Testis (tissue), 3 donors: ENCODE measurements around the gene SPACA5. TPM values are rescaled to one million over a fixed set of nuclear protein-coding genes. Genes with fewer than 3 reads are reported as not detected.
A peak's percentile ranks its signal among the peaks of the same experiment; 100 is the strongest.
"Not testable (repeated sequence)": the region's sequence is repeated elsewhere in the genome, so short reads cannot be mapped to it uniquely, and the experiment has no call there.

ENCODE experiments used
- DNase-seq: peaks from one replicate; pipeline ENCODE4 v3.0.0-alpha.2; 2019
- H3K27ac ChIP-seq, 2 donors: fragments of 200-600 bp; sonication (generic); one replicate each; pipeline ENCODE4 v1.5.1; 2019
- H3K27me3 ChIP-seq: fragments of 200-600 bp; sonication (generic); one replicate; pipeline ENCODE4 v1.5.1; 2019
- H3K36me3 ChIP-seq: fragments of 200-600 bp; sonication (generic); one replicate; pipeline ENCODE4 v1.5.1; 2017; ENCODE audit warnings: low read depth; ENCODE audit errors: missing control alignments
- H3K4me1 ChIP-seq: fragments of 200-600 bp; sonication (generic); one replicate; pipeline ENCODE4 v1.5.1; 2019
- H3K4me3 ChIP-seq, 2 donors: fragments of 200-600 bp; sonication (generic); one replicate each; pipeline ENCODE4 v1.5.1; 2017 to 2019
- H3K9me3 ChIP-seq: fragments of 200-600 bp; sonication (generic); one replicate; pipeline ENCODE4 v1.5.1; 2017
- CTCF ChIP-seq, 3 experiments: fragments of 450-650 bp in 2 of 3; fragments of 200-600 bp in 1 of 3; sonication (generic) in 1 of 3; IDR thresholded peaks; one replicate each; pipeline ENCODE4 v1.5.1; 2016 to 2019; ENCODE audit warnings: antibody characterized with exemption in 3 of 3, mild to moderate bottlenecking in 2 of 3, moderate library complexity in 1 of 3
- POLR2A ChIP-seq: fragments of 450-650 bp; IDR thresholded peaks from one replicate; pipeline ENCODE4 v1.6.1; 2017; ENCODE audit warnings: antibody characterized with exemption, mild to moderate bottlenecking, moderate library complexity
- WGBS, 2 donors: methylation state at CpG; one replicate each; pipeline ENCODE4 v1.1.5; 2018; 5-methylcytosine and 5-hydroxymethylcytosine counted together
- intact Hi-C: fragments of 100-400 bp; cut with DNase I; formaldehyde crosslinking; loops from one replicate; pipeline ENCODE4 v1.15.1; 2023; ENCODE audit warnings: low total_unique reads
- polyA plus RNA-seq: library from polyadenylated mRNA; stranded (reverse); fragments of 350-450 nt; fragmentation: Illumina TruSeq; extraction: RNeasy Lipid Tissue Mini Kit (QIAGEN cat#74804); gene quantifications from one replicate; pipeline ENCODE4 v1.2.3, GENCODE V29; 2014; ENCODE audit warnings: low read depth, low replicate concordance; ENCODE audit not compliant: insufficient read depth
- total RNA-seq, 2 donors: library from RNA; depleted of rRNA; stranded (reverse); fragments of >200 nt; gene quantifications; one replicate each; pipeline ENCODE4 v1.2.3, GENCODE V29; 2016

SPACA5 gene
- total and polyA plus RNA-seq, 3 donors from 2014 or later = 9.5 to 23.4 (median 18.9) TPM

- H3K9me3 ChIP-seq, H3K27ac ChIP-seq, DNase-seq, H3K4me3 ChIP-seq, H3K36me3 ChIP-seq, intact Hi-C loops, H3K4me1 ChIP-seq, H3K27me3 ChIP-seq: not testable (repeated sequence)
- 58% methylated on average over 10 of the region's 46 CpGs; no CpG with 5 or more reads in 1 of the 2 donors for WGBS, 2 donors
Measured at GRCh38 chrX:48016583-48017310, 10.0 kb downstream of the SPACA5 start.

GRCh38 chrX:48019892-48020291, 13.1 kb downstream of the SPACA5 start:
- not testable (repeated sequence) for H3K27me3 ChIP-seq, H3K9me3 ChIP-seq, H3K4me3 ChIP-seq, H3K27ac ChIP-seq, H3K4me1 ChIP-seq, H3K36me3 ChIP-seq, DNase-seq
- intact Hi-C loops = loop anchor here (10.0 kb wide), 1 partner anchor 165 kb away; no protein-coding TSS in a partner anchor
- no CpG with 5 or more reads among the region's 1 CpG for WGBS, 2 donors

- intact Hi-C loops = loop anchor here (10.0 kb wide), 1 partner anchor 166 kb away; no protein-coding TSS in a partner anchor
- WGBS, 2 donors = 59 to 61% methylated on average over 10 to 11 of the region's 11 CpGs
- not testable (repeated sequence) for H3K9me3 ChIP-seq
Measured at GRCh38 chrX:48020472-48020871, 13.7 kb downstream of the SPACA5 start.

GRCh38 chrX:48021026-48021900, 14.5 kb downstream of the SPACA5 start:
- TF ChIP-seq POLR2A (no peak), CTCF (IDR thresholded peaks at IDR 0.05) (peak in 1 of 3 experiments; percentile 7)
- H3K27me3 ChIP-seq = no peaks in the 10 kb centered on the region
- peak overlapping the region; percentile 90 to 92 for H3K27ac ChIP-seq
- no peaks in the 10 kb centered on the region for H3K9me3 ChIP-seq
- H3K4me1 ChIP-seq = no peaks in the 10 kb centered on the region
- peak overlapping the region; percentile 55 to 69 for H3K4me3 ChIP-seq
- intact Hi-C loops = loop anchor here (10.0 kb wide), 1 partner anchor 166 kb away; no protein-coding TSS in a partner anchor
- H3K36me3 ChIP-seq = no peaks in the 10 kb centered on the region
- DNase-seq = peak; percentile 85
- 0% methylated on average over 24 to 30 of the region's 30 CpGs for WGBS, 2 donors

More at GRCh38 chrX:48020472-48020871, 13.7 kb downstream of the SPACA5 start:
- H3K27me3 ChIP-seq, H3K36me3 ChIP-seq, DNase-seq, H3K4me1 ChIP-seq, H3K4me3 ChIP-seq, H3K27ac ChIP-seq: not testable (repeated sequence)

- WGBS, 2 donors = 18 to 60% methylated on average over 1 to 3 of the region's 3 CpGs
- intact Hi-C loops = loop anchor here (10.0 kb wide), 1 partner anchor 167 kb away; no protein-coding TSS in a partner anchor
- no peak overlapping the region for H3K4me3 ChIP-seq
Measured at GRCh38 chrX:48022100-48022499, 15.3 kb downstream of the SPACA5 start.

More at GRCh38 chrX:48022100-48022499, 15.3 kb downstream of the SPACA5 start:
- no peak overlapping the region for H3K27ac ChIP-seq
- H3K36me3 ChIP-seq = no peaks in the 10 kb centered on the region
- DNase-seq = no peak
- no peaks in the 10 kb centered on the region for H3K9me3 ChIP-seq
- H3K27me3 ChIP-seq = no peaks in the 10 kb centered on the region
- TF ChIP-seq POLR2A (no peak), CTCF (IDR thresholded peaks at IDR 0.05) (no peak)
- H3K4me1 ChIP-seq = no peaks in the 10 kb centered on the region
